Psoas muscle (tissue), 8 donors: ENCODE measurements around the gene PCDH9. TPM values are rescaled to one million over a fixed set of nuclear protein-coding genes. Genes with fewer than 3 reads are reported as not detected.

Experiments used
- ATAC-seq, 4 donors: fragments of 200-7000 bp; cut with Tn5 transposase; one replicate each; pipeline ENCODE4 v1.9.1; 2020; ENCODE audit warnings: moderate library complexity in 3 of 4, mild to moderate bottlenecking in 2 of 4
- DNase-seq, 2 donors: peaks; one replicate each; pipeline ENCODE4 v3.0.0-alpha.2; 2020
- H3K27ac ChIP-seq: fragments of 200-600 bp; one replicate; pipeline ENCODE4 v1.8.0; 2022
- H3K27me3 ChIP-seq, 3 donors: fragments of 200-600 bp in 1 of 3; one replicate each; pipeline versions ENCODE4 v1.6.1 to v1.8.0; 2013 to 2022; ENCODE audit warnings: low read length in 2 of 3, mild to moderate bottlenecking in 2 of 3, moderate library complexity in 1 of 3; ENCODE audit not compliant: insufficient read depth in 3 of 3
- H3K36me3 ChIP-seq, 2 donors: fragments of 200-600 bp in 1 of 2; one replicate each; pipeline versions ENCODE4 v1.6.1 to v1.8.0; 2013 to 2022; ENCODE audit warnings: low read depth in 1 of 2, mild to moderate bottlenecking in 1 of 2, moderate library complexity in 1 of 2; ENCODE audit not compliant: insufficient read depth in 1 of 2
- H3K4me1 ChIP-seq: fragments of 200-600 bp; one replicate; pipeline ENCODE4 v1.8.0; 2022
- H3K4me3 ChIP-seq: fragments of 200-600 bp; one replicate; pipeline ENCODE4 v1.8.0; 2022; ENCODE audit warnings: mild to moderate bottlenecking
- H3K9me3 ChIP-seq: fragments of 200-600 bp; one replicate; pipeline ENCODE4 v1.8.0; 2022
- CTCF ChIP-seq: fragments of 200-600 bp; IDR thresholded peaks from one replicate; pipeline ENCODE4 v1.8.0; 2022; ENCODE audit warnings: antibody characterized with exemption
- WGBS, 3 donors: extraction: QIAGEN DNeasy Blood & Tissue Kit; methylation state at CpG; one replicate each; pipeline versions ENCODE4 v1.1.6 to v1.1.7; 2013; 5-methylcytosine and 5-hydroxymethylcytosine counted together
- intact Hi-C, 2 donors: fragments of 100-400 bp; cut with DNase I; formaldehyde crosslinking; loops; one replicate each; pipeline versions ENCODE4 v1.11.0 to v1.14.2; 2022
- polyA plus RNA-seq, 3 donors: library from polyadenylated mRNA; stranded (reverse); fragments of 200-250 nt; gene quantifications; one replicate each; pipeline ENCODE4 v1.2.3, GENCODE V29; 2013
- total RNA-seq, 4 donors: library from RNA; stranded (reverse); fragmentation: NEBNext Ultra II Directional in 2 of 4; extraction: Animal tissue kit (Norgen Biotek cat#: 25700) in 2 of 4; gene quantifications; one replicate each; pipeline versions ENCODE4 v1.2.1 to v1.2.4, GENCODE V29; 2021 to 2023
- donor health status: healthy with polysubstance abuse.
- donor health status: DM: no; HTN: no; CAD: no; lungs with moderate emphysema.
- donor health status: Bipolar disorder and iron deficiency.
- donor health status: healthy.
- donor health status: DM: yes; HTN: yes; CAD: no.
- donor health status: DM: no; HTN: no; CAD: no.
- donor health status: DM: no; HTN: no; CAD: no.
- donor health status: DM: yes; HTN: yes; CAD: no.

Gene PCDH9
- total and polyA plus RNA-seq, 7 donors = 0.27 to 4.9 (median 2.1) TPM

DNA sequence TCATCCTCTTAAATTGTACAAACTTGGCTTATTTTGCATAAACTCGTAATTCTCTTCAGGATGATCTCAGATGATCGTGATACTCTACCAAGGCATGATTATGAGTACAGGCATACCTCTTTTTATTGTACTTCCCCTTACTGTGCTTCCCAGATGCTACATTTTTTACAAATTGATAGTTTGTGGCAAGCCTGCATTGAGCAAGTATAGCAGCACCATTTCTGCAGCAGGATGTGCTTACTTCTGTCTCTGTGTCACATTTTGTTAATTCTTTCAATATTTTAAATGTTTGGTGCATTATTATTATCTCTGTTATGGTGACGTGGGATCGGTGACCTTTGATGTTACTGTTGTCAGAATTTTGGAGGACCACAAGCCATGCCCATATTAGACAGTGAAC, 752.3 kb downstream of the PCDH9 start:
- intact Hi-C loops = no loop called here
- 84 to 90% (median 85%) methylated on average over 4 of the region's 4 CpGs for WGBS, 3 donors
- Histone ChIP-seq H3K27ac (no peak overlapping the region), H3K27me3 (peaks cover 0 to 2% (median 0%) of the 10 kb centered on the region in 3 donors), H3K9me3 (no peaks in the 10 kb centered on the region), H3K4me3 (no peak overlapping the region), H3K4me1 (no peaks in the 10 kb centered on the region), H3K36me3 (no peaks in the 10 kb centered on the region)
- DNase-seq (no peak), ATAC-seq (no peak)
- no peak for TF ChIP-seq CTCF

DNA sequence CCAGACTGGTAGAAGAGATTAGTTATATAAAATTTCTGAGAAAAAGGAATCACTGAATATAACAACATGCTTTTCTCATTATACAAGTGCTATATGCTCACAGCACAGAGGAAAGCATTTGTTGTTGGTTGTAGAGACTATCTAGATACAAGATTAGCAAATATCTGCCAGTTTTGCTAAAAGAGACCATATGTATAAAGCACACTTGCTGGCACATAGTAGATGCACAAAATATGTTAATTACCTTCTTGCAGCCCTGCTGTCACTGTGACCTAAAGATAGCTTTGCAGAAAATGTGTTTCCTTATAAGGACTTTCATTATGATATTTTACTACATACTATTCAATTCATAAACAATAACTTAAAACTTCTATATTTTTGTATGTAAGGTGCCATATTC, 755.1 kb downstream of the PCDH9 start:
- no peaks in the 10 kb centered on the region for H3K4me1 ChIP-seq
- no peaks in the 10 kb centered on the region for H3K9me3 ChIP-seq
- H3K4me3 ChIP-seq = no peak overlapping the region
- ATAC-seq = no peak
- intact Hi-C loops = no loop called here
- H3K36me3 ChIP-seq = no peaks in the 10 kb centered on the region
- no peak for DNase-seq
- H3K27ac ChIP-seq = no peak overlapping the region
- H3K27me3 ChIP-seq = no peaks in the 10 kb centered on the region
- no peak for TF ChIP-seq CTCF

GRCh38 chr13:66469745-66470144, 760.4 kb downstream of the PCDH9 start:
- DNase-seq = no peak
- no peak overlapping the region for H3K4me3 ChIP-seq
- WGBS, 3 donors = 57 to 63% (median 61%) methylated on average over 6 of the region's 6 CpGs
- no peak overlapping the region for H3K27ac ChIP-seq
- no peaks in the 10 kb centered on the region for H3K9me3 ChIP-seq
- no peaks in the 10 kb centered on the region for H3K27me3 ChIP-seq
- no peaks in the 10 kb centered on the region for H3K36me3 ChIP-seq
- no peaks in the 10 kb centered on the region for H3K4me1 ChIP-seq
- intact Hi-C loops = no loop called here
- TF ChIP-seq CTCF = no peak
- ATAC-seq = no peak

GRCh38 chr13:66468656-66469055, 761.5 kb downstream of the PCDH9 start:
- H3K9me3 ChIP-seq = no peaks in the 10 kb centered on the region
- intact Hi-C loops = no loop called here

More at GRCh38 chr13:66468656-66469055, 761.5 kb downstream of the PCDH9 start:
- no peak for ATAC-seq
- Histone ChIP-seq H3K27me3 (no peaks in the 10 kb centered on the region), H3K4me3 (no peak overlapping the region), H3K36me3 (no peaks in the 10 kb centered on the region), H3K27ac (no peak overlapping the region), H3K4me1 (no peaks in the 10 kb centered on the region)
- no peak for DNase-seq
- TF ChIP-seq CTCF = no peak
